COLO668 (cell line): Measurements from ENCODE around the gene CFD.
"Not testable (repeated sequence)": the region's sequence is repeated elsewhere in the genome, so short reads cannot be mapped to it uniquely, and the experiment has no call there.

Source experiments
- DNase-seq: peaks from one replicate; lab custom pipeline; 2025; ENCODE audit not compliant: unreplicated experiment; lab: John Stamatoyannopoulos, UW

CFD gene

DNA sequence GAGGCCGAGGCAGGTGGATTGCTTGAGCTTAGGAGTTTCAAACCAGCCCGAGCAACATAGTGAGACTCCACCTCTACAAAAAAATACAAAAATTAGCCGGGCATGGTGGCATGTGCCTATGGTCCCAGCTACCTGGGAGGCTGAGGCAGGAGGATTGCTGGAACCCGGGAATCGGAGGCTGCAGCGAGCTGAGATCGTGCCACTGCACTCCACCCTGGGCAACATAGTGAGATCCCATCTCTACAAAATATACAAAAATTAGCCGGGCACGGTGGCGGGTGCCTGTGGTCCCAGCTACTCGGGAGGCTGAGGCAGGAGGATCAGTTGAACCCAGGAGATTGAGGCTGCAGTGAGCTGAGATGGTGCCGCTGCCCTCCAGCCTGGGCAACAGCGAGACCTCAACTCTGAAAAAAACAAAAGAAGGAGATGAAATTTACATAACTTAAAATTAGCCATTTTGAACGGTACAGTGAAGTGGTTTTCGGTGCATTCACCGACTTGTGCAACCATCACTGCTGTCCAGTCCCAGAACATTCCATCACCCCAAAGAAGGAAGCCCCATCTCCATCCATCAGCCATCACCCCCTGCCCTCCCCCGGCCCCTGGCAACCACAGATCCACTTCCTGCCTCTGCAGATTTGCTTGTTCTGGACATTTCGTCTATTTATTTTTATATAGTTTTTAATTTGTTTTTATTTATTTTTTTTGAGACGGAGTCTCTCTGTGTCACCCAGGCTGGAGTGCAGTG, 33.4 kb upstream of the CFD start:
- DNase-seq = no peak

DNA sequence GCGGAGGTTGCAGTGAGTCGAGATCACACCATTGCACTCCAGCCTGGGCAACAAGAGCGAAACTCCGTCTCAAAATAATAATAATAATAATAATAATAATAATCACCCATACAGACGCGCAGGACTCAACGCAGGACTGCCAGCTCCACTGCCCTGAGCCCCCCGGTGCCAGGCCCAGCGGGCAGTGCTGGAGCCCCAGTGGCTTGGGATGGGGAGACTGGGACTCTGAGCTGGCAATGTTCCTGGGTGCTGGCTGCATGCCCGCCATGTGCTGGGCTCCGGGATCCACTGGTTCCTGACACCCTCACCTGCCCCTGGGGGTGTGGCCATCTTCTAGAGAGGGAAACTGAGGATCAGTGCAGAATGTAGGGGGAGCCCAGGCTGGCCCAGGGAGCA, 32.2 kb upstream of the CFD start:
- no peak for DNase-seq

DNA sequence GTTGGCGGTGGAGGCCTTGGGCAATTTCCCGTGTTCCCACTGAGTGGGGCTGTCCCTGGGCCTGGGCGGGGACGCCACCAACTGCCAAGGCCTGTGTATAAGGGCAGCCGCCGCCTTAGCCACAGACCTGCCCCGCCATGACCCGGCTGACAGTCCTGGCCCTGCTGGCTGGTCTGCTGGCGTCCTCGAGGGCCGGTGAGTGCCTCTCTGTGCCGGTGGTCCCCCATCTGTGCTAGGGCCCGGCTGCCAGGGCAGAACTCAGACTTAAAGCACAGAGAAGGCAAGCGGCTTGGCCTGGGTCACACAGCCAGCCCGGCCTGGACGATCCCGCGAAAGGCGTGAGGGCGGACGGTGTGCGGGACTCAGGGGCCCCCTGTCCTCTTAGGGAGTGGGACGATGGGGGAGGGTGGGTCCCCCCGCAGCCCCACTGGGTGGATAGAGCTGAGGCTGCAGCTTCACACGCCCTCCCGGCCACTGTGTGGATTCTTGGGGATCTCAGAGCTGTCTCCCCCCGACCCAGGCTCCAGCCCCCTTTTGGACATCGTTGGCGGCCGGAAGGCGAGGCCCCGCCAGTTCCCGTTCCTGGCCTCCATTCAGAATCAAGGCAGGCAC, 31.6 kb upstream of the CFD start, which contains the start of gene AZU1:
AZU1 (plus strand) TSS at position 128 of the 612 bp plus-strand sequence; CDS start at position 138, 10 bp downstream.
- DNase-seq = no peak

DNA sequence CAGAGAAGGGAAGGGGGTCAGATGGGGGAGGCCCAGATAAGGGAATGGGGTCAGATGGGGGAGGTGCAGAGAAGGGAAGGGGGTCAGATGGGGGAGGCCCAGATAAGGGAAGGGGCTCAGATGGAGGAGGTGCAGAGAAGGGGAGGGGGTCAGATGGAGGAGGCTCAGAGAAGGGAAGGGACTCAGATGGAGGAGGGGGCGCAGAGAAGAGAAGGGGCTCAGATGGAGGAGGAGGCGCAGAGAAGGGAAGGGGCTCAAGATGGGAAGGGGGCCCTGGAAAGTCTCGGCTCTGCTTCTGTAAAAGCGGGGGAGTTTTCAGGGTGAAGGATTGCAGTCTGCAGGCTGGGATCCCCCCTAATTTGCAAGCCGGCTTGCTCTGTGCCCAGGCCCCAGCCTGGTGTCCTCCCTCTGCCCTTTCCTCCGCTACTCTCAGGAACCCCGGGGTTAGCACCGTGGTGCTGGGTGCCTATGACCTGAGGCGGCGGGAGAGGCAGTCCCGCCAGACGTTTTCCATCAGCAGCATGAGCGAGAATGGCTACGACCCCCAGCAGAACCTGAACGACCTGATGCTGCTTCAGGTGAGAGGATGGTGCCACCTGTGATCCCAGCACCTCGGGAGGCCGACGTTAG, 30.2 kb upstream of the CFD start:
- no peak for DNase-seq

DNA sequence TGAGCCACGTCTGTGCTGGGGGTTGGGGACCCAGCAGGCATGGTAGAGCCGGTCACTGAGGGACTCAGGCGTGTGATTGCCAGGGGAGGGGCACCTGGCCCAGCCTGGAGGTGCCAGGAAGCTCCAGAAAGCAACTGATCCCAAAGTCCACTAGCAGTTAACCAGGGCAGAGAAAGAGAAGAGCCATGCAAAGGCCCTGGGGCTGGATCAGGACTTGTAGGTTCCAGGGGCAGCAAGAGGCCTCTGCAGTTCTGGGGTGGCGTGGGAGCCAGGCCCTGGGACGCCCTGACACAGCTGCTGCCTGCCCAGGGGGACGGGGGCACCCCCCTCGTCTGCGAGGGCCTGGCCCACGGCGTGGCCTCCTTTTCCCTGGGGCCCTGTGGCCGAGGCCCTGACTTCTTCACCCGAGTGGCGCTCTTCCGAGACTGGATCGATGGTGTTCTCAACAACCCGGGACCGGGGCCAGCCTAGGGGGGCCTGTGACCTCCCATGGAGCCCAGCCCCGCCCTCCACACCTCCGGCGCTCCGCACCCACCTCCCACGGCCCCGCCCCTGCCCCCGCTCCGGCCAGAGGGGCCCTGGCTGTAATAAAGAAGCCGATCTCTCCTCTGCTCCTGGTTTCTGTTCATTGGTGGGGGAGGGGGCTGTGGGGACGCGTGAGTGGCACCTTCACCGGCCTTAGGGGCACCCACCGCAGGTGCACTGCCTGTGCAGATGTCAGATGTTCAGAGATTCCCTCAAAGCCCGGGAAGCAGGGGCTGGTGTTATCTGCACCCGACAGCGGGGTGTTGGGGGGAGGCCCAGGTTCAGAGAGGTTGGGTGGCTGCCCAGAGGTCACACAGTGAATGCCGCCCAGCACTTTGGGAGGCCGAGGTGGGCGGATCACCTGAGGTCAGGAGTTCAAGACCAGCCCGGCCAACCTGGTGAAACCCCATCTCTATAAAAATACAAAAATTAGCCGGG, 27.8 kb upstream of the CFD start:
- DNase-seq = no peak

DNA sequence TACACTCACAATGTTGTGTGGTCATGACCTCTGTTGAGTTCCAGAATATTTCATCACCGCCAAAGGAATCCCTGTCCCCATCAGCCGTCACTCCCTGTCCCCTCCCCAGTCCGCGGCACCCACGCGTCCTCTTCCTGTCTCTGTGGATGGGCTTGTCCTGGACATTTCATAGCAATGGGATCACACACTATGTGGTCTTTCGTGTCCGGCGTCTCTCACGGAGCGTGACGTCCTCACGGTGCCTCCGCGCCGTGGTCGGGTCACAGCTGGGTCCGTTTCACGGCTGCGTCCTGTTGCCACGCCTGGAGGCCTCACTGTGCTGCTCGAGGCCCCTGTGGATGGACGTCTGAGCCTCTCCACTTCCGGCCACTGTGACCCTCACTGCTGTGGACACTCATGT, 25.2 kb upstream of the CFD start:
- DNase-seq = no peak

DNA sequence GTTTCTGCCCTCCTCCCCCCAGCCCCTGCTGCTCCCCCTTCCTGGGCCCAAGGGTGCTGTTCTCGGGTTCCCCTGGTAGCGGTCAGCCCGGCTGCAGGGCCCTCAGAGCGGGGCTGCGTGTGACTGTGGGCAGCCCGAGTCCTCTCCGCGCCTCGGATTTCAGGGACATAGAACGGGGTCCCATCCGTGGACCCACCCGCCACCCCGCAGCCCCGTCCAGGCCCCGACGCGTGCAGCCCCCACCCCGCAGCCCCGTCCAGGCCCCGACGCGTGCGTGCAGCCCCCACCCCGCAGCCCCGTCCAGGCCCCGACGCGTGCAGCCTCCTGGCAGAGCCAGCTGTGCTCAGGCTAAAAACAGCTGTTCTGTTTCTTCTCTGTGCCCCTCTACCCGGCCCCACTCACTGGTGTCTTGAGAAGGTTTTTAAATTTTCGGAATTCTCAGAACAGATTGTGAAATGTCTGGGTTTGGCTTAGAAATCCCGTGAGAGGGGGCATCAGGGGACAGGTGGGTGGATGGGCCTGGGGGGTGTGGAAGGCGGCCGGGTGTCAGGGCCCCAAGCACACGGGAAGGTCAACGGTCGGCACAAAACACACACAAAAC, 24.2 kb upstream of the CFD start:
- no peak for DNase-seq

DNA sequence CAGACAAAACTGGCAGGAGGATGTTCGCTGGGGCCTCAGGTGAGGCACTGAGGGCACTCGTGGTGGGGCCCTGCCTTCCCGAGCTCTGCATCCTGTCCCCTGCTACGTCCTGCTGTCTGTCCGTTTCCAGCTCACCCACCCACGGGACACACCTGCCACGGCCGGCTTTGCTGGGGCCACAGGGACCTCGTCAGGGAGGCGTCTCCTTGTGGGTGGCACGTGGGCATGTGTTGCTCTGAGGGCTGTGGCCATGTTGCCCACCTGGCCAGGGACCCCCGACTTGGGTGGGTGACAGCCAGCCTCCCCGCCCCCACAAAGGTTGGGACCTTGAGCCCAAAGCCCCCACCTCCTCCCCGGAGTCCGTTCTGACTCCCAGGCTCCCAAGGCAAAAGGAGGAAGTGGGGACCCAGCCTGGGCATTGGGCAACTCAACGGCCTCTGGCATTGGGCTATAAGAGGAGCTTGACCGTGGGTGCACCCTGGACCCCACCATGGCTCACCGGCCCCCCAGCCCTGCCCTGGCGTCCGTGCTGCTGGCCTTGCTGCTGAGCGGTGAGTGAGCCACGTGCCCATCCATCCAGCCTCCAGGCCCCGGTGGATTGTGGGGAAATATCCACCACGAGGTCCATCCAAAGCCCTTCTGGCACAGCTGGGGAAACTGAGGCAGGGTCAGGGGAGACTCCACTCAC, 18.8 kb upstream of the CFD start, which contains the start of gene PRTN3:
PRTN3 (plus strand) TSS at position 481 of the 688 bp plus-strand sequence; CDS start at position 491, 10 bp downstream.
- no peak for DNase-seq

DNA sequence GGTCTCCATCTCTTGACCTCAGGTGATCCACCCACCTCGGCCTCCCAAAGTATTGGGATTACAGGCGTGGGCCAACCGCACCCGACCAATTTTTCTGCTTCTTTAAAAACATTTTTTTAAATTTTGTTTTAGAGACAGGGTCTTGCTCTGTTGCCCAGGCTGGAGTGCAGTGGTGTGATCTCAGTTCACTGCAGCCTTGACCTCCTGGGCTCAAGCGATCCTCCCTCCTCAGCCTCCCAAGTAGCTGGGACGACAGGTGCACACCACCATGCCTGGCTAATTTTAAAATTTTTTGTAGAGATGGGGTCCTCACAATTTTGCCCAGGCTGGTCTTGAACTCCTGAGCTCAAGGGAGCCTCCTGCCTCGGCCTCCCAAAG, 16.7 kb upstream of the CFD start:
- not testable (repeated sequence) for DNase-seq

DNA sequence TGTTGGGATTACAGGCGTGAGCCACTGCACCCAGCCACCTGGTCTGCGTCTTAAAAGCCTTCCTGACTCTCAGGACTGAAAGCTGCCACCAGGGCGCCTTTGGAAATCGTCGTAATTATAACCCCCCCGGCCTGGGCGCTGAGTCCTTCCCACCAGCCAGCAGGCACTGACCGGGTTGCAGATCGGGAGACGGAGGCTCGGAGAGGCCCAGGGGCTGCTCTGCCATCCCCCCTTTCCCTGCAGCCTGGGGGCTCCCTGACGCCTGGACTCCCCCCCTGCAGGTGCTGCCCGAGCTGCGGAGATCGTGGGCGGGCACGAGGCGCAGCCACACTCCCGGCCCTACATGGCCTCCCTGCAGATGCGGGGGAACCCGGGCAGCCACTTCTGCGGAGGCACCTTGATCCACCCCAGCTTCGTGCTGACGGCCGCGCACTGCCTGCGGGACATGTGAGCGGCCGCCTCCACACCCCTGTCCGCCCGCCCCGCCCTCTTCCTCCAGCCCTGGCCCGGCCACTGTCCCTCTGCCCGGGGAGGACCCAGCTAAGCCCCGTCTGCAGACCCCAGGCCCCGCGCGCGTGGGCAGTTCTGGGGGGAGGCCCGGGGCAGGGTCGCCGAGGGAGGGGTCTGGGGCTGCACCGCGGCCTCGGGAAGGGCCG, 16.2 kb upstream of the CFD start:
- DNase-seq = peak; percentile 15

DNA sequence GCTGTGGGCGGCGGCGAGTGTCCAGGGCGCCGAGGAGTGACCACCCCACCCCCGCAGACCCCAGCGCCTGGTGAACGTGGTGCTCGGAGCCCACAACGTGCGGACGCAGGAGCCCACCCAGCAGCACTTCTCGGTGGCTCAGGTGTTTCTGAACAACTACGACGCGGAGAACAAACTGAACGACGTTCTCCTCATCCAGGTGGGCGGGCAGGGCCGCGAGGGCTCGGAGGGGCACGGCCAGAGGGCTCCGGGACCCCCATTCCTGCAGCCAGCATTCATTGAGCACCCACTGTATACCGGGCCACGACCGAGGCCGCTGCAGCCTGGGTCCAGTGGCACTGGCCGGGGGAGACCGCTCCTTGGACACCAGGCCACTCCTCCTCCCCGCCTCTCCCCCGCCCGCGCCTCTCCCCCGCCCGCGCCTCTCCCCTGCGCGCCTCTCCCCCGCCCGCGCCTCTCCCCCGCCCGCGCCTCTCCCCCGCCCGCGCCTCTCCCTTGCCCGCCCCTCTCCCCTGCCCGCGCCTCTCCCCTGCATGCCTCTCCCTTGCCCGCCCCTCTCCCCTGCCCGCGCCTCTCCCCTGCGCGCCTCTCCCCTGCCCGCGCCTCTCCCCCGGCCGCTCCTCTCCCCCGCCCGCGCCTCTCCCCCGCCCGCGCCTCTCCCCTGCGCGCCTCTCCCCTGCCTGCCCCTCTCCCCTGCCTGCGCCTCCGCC, 15.5 kb upstream of the CFD start:
- DNase-seq = no peak

DNA sequence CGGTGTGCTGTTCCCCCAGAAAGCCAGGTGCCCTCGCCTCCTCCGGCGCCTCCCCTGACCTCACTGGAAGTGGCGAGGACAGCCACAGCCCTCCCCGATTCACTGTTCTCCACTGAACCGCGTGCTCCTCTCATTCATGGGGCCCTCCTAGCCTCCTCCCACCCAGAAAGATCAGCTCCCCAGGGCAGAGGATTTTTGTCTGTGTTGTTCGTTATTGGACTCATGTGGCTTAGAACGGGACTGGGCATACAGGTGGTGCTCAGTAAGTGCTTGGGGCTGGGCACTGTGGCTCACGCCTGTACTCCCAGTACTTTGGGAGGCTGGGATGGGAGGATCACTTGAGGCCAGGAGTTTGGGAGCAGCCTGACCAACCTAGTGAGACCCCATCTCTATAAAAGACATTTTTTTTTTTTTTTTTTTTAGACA, 14.9 kb upstream of the CFD start:
- DNase-seq = no peak

DNA sequence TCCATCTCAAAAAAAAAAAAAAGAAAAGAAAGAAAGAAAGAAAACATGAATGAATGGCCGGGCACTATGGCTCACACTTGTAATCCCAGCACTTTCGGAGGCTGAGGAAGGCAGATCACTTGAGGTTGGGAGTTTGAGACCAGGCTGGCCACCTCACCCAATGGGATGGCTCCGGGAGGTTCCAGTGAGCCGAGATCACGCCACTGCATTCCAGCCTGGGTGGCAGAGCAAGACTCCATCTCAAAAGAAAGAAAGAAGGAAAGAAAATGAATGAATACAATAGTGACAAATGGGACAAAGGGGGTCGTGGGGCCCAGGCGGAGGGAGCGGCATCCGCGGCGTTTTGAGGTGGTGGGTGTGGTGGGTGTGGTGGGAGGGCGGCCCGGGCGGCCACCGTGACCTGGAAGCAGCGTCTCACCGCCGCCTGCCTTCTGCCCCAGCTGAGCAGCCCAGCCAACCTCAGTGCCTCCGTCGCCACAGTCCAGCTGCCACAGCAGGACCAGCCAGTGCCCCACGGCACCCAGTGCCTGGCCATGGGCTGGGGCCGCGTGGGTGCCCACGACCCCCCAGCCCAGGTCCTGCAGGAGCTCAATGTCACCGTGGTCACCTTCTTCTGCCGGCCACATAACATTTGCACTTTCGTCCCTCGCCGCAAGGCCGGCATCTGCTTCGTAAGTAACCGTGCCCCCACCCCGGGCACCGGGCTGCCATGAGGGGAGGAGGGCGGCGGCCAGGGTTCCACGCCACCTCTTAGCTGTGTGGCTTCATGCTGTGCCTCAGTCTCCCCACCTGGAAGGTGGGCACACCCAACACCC, 13.6 kb upstream of the CFD start:
- no peak for DNase-seq

DNA sequence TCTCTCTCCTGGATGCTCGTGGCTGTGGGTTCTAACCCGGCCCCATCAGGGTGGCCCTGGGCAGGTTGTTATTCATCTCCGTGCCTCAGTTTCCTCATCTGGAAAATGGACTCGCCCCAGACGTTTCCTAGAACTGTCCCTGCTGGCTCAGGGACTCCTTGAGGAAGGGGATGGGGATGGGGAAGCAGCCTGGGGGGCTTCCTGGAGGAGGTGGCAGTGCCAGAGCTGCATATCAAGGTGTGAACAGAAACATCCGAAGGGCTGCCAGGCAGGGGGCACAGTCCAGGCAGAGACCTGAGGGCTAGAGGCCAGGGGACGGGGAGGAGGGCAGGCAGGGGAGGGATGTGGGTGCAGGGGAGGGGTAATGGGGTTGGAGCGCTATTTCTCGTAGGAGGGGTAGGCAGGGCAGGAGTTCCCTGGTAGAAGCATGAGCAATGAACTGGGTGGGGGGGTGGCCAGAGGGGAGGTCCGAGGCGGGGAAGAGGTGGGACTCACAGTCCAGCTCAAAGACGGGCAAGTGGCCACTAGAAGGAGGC, 11.0 kb upstream of the CFD start:
- no peak for DNase-seq

DNA sequence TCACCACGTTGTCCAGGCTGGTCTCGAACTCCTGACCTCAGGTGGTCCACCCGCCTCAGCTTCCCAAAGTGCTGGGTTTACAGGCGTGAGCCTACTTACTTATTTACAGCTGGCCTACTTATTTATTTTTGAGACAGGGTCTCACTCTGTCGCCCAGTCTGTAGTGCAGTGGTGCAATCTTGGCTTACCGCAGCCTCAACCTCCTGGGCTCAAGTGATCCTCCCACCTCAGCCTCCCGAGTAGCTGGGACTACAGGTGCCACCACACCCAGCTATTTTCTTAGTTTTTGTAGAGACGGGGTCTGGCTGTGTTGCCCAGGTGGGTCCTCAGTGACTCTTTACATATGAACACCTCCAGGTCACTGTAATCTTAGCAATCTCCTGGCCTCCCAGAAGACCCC, 10.3 kb upstream of the CFD start:
- DNase-seq = not testable (repeated sequence)

DNA sequence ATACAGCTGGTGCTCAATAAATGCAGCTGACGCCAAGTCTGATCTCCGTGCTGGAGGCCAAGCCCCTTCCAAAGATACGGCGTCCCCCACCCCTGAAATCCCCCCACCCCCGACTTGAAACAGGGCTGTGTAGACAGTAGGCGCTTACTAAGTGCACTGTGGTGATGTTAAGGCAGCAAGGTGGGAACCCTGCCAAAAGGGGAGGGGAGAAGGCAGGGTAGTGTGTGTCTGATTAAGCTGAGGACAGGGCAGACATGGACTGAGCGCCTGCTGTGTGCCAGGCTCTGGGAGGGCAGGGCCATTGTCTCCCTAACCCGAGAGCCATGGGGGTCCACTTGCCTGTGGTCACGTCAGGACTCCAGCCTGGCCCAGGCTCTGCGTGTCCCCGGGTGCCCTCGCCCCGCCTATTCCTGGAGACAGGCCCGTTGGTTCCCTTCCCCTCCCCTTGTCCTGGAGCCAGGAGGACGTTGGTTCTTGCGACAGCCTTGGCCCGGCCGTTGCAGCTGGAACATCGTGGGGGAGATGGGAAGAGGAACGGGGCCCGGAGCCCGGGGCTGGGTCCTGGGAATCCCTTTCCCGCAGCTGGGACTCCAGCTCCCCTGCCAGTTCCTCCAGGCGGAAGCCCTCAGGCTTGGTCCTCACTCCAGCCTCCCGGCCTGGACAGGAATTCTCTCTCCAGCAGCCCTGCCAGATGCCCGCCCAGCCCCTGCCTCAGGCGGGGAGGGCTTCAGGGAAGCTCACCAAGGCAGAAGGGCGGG, 9.1 kb upstream of the CFD start:
- DNase-seq = peak; percentile 39

DNA sequence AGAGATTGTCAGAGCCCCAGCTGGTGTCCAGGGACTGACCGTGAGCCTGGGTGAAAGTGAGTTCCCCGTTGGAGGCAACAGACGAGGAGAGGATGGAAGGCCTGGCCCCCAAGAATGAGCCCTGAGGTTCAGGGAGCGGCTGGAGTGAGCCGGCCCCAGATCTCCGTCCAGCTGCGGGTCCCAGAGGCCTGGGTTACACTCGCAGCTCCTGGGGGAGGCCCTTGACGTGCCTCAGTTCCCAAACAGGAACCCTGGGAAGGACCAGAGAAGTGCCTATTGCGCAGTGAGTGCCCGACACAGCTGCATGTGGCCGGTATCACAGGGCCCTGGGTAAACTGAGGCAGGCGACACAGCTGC, 8.5 kb upstream of the CFD start:
- no peak for DNase-seq
